ENCODE measurements around the gene ZNF579. TPM values are rescaled to one million over a fixed set of nuclear protein-coding genes. Genes with fewer than 3 reads are reported as not detected.

Gene ZNF579
- total and polyA plus RNA-seq, 10 of the 15 experiments (the other 5 are each of a cell fraction or from before 2014, with no cell fraction given) = 0.11 to 11.7 (median 1.5) TPM

DNA sequence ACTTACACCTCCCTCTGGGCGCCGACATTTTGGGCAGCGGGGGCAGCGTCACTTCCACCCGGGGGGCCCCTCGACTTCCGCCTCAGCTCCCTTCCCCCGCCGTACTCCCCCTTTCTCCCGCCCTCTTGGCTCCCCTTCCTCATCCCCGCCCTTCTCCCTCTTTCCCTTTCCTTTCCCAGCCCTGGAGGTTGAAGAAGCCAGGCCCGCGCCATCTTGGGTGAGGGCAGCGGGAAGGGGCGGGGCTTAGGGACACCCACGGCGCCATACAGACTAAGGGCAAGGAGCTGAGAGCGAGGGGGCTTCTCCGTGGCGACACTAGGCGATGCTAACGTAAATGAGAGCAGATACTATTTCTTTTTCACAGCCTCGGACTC, 18.8 kb upstream of the ZNF579 start, which contains the start of gene FIZ1:
Gene FIZ1 (minus strand): TSS at position 50 of the 374 bp plus-strand sequence. CDS start 1,652 bp downstream, outside the sequence.
- H3K9ac ChIP-seq (ENCODE audit: control insufficient read depth, insufficient read depth, low read length) = peak within 1 kb of the TSS; percentile 95
- ATAC-seq = peak; percentile 89
- ChIA-PET SMC1A (ENCODE audit: uncharacterized antibody, unreplicated experiment) (interaction anchor here (0.9 to 2.3 kb wide), 5 partner anchors 33 to 123 kb away, joined by 3 to 16 read pairs (median 4); partner anchors contain the start of gene NAT14), POLR2A (interaction anchor here (0.6 to 1.6 kb wide), 18 partner anchors 10 to 1480 kb away, joined by 3 to 7 read pairs (median 4); partner anchors contain the start of genes CCDC106, HSPBP1, ISOC2 and TMEM238), CTCF (interaction anchor here (1.0 to 2.4 kb wide), 5 partner anchors 11 to 96 kb away, joined by 3 to 11 read pairs (median 9); partner anchors contain the start of gene U2AF2), RAD21 (ENCODE audit: unreplicated experiment) (interaction anchor here (1.2 to 2.6 kb wide), 8 partner anchors 12 to 215 kb away, joined by 4 to 11 read pairs (median 4); partner anchors contain the start of genes TMEM238, ZNF579, ZNF628 and ZNF784)
- peaks cover 10% of the 10 kb centered on the region for H3K79me2 ChIP-seq (ENCODE audit: control insufficient read depth, insufficient read depth, low read length)
- peak within 1 kb of the TSS; percentile 99 for H3K27ac ChIP-seq (ENCODE audit: control insufficient read depth, insufficient read depth)
- peak within 1 kb of the TSS; percentile 56 for H3K4me2 ChIP-seq (ENCODE audit: control insufficient read depth, insufficient read depth)
- FAIRE-seq = no peak
- no peaks in the 10 kb centered on the region for H4K20me1 ChIP-seq (ENCODE audit: control insufficient read depth, insufficient read depth)
- DNase-seq (ENCODE audit: low read depth, low spot score) = peak; percentile 95
- WGBS (ENCODE audit: insufficient coverage, insufficient replicate concordance, low lambda C conversion rate, missing lambda C conversion rate) = under 1% methylated on average over 22 of the region's 23 CpGs
- in situ Hi-C loops (cut with MboI) = no loop called here
- H3K4me1 ChIP-seq (ENCODE audit: control insufficient read depth, insufficient read depth, low read length) = peaks cover 6% of the 10 kb centered on the region; the same call in 1 of the 2 replicates
- H3K27me3 ChIP-seq (replicated peaks in 1 of 2; ENCODE audit: control insufficient read depth in 2 of 2, insufficient read depth in 2 of 2, low read length in 1 of 2) = no peaks in the 10 kb centered on the region
- intact Hi-C loops (cut with micrococcal nuclease; ENCODE audit: unreplicated experiment) = no loop called here
- peaks cover 0 to 8% of the 10 kb centered on the region in 2 experiments; a peak in 1 of 4 replicates for H3K36me3 ChIP-seq (ENCODE audit: control insufficient read depth in 2 of 2, insufficient read depth in 2 of 2, low read length in 1 of 2)
- peaks cover 2% of the 10 kb centered on the region; the same call in 2 of the 3 replicates for H3K9me3 ChIP-seq (replicated peaks; ENCODE audit: control insufficient read depth, insufficient read depth, low read length)
- BruUV-seq (replicated peaks) = no TSS peak
- H2AFZ ChIP-seq (ENCODE audit: control insufficient read depth, low read depth, low read length) = peak within 1 kb of the TSS; percentile 99
- peak within 1 kb of the TSS; percentile 88 for H3K4me3 ChIP-seq
- TF ChIP-seq NR2C2 (IDR thresholded peaks at IDR 0.05; ENCODE audit: borderline replicate concordance, control insufficient read depth, insufficient read length, low read depth) (no peak), WRNIP1 (IDR thresholded peaks at IDR 0.05; ENCODE audit: borderline replicate concordance, low read depth, low read length) (no peak), ZNF384 (IDR thresholded peaks at IDR 0.05; ENCODE audit: borderline replicate concordance, low read depth, low read length) (no peak), SIN3A (IDR thresholded peaks at IDR 0.05; ENCODE audit: low read depth, low read length) (no peak), TBL1XR1 (IDR thresholded peaks at IDR 0.05; ENCODE audit: low read depth, low read length) (no peak; the same call in 1 of the 2 replicates), SREBF1 (IDR thresholded peaks at IDR 0.05; ENCODE audit: low read length) (no peak), HDAC2 (IDR thresholded peaks at IDR 0.05) (no peak), SIX5 (IDR thresholded peaks at IDR 0.05; ENCODE audit: low read depth, low read length, severe bottlenecking) (peak; percentile 76), ZNF622 (IDR thresholded peaks at IDR 0.05) (no peak), IKZF2 (IDR thresholded peaks at IDR 0.05) (peak; percentile 99), STAT3 (IDR thresholded peaks at IDR 0.05; ENCODE audit: low read depth, low read length) (no peak), YBX1 (IDR thresholded peaks at IDR 0.05) (no peak), POLR2A (IDR thresholded peaks at IDR 0.05; ENCODE audit: low read depth, low read length) (peak; percentile 73), RAD21 (IDR thresholded peaks at IDR 0.05; ENCODE audit: insufficient read depth, low read depth, low read length) (no peak)
- TF ChIP-seq, protein P1, sequence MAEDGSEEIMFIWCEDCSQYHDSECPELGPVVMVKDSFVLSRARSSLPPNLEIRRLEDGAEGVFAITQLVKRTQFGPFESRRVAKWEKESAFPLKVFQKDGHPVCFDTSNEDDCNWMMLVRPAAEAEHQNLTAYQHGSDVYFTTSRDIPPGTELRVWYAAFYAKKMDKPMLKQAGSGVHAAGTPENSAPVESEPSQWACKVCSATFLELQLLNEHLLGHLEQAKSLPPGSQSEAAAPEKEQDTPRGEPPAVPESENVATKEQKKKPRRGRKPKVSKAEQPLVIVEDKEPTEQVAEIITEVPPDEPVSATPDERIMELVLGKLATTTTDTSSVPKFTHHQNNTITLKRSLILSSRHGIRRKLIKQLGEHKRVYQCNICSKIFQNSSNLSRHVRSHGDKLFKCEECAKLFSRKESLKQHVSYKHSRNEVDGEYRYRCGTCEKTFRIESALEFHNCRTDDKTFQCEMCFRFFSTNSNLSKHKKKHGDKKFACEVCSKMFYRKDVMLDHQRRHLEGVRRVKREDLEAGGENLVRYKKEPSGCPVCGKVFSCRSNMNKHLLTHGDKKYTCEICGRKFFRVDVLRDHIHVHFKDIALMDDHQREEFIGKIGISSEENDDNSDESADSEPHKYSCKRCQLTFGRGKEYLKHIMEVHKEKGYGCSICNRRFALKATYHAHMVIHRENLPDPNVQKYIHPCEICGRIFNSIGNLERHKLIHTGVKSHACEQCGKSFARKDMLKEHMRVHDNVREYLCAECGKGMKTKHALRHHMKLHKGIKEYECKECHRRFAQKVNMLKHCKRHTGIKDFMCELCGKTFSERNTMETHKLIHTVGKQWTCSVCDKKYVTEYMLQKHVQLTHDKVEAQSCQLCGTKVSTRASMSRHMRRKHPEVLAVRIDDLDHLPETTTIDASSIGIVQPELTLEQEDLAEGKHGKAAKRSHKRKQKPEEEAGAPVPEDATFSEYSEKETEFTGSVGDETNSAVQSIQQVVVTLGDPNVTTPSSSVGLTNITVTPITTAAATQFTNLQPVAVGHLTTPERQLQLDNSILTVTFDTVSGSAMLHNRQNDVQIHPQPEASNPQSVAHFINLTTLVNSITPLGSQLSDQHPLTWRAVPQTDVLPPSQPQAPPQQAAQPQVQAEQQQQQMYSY (CRISPR knock-in tag; IDR thresholded peaks at IDR 0.05) = no peak
- TF ChIP-seq, protein P2, sequence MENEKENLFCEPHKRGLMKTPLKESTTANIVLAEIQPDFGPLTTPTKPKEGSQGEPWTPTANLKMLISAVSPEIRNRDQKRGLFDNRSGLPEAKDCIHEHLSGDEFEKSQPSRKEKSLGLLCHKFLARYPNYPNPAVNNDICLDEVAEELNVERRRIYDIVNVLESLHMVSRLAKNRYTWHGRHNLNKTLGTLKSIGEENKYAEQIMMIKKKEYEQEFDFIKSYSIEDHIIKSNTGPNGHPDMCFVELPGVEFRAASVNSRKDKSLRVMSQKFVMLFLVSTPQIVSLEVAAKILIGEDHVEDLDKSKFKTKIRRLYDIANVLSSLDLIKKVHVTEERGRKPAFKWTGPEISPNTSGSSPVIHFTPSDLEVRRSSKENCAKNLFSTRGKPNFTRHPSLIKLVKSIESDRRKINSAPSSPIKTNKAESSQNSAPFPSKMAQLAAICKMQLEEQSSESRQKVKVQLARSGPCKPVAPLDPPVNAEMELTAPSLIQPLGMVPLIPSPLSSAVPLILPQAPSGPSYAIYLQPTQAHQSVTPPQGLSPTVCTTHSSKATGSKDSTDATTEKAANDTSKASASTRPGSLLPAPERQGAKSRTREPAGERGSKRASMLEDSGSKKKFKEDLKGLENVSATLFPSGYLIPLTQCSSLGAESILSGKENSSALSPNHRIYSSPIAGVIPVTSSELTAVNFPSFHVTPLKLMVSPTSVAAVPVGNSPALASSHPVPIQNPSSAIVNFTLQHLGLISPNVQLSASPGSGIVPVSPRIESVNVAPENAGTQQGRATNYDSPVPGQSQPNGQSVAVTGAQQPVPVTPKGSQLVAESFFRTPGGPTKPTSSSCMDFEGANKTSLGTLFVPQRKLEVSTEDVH (IDR thresholded peaks at IDR 0.05; ENCODE audit: low read depth, partially characterized antibody) = peak; percentile 22
- TF ChIP-seq, protein P3, sequence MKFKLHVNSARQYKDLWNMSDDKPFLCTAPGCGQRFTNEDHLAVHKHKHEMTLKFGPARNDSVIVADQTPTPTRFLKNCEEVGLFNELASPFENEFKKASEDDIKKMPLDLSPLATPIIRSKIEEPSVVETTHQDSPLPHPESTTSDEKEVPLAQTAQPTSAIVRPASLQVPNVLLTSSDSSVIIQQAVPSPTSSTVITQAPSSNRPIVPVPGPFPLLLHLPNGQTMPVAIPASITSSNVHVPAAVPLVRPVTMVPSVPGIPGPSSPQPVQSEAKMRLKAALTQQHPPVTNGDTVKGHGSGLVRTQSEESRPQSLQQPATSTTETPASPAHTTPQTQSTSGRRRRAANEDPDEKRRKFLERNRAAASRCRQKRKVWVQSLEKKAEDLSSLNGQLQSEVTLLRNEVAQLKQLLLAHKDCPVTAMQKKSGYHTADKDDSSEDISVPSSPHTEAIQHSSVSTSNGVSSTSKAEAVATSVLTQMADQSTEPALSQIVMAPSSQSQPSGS (IDR thresholded peaks at IDR 0.05; ENCODE audit: low read length) = no peak
